Testis (tissue), 3 donors: ENCODE measurements around the gene ADARB1. TPM values are rescaled to one million over a fixed set of nuclear protein-coding genes. Genes with fewer than 3 reads are reported as not detected.

Source experiments
- DNase-seq: peaks from one replicate; pipeline ENCODE4 v3.0.0-alpha.2; 2019
- H3K27ac ChIP-seq, 2 donors: fragments of 200-600 bp; sonication (generic); one replicate each; pipeline ENCODE4 v1.5.1; 2019
- H3K27me3 ChIP-seq: fragments of 200-600 bp; sonication (generic); one replicate; pipeline ENCODE4 v1.5.1; 2019
- H3K36me3 ChIP-seq: fragments of 200-600 bp; sonication (generic); one replicate; pipeline ENCODE4 v1.5.1; 2017; ENCODE audit warnings: low read depth; ENCODE audit errors: missing control alignments
- H3K4me1 ChIP-seq: fragments of 200-600 bp; sonication (generic); one replicate; pipeline ENCODE4 v1.5.1; 2019
- H3K4me3 ChIP-seq, 2 donors: fragments of 200-600 bp; sonication (generic); one replicate each; pipeline ENCODE4 v1.5.1; 2017 to 2019
- H3K9me3 ChIP-seq: fragments of 200-600 bp; sonication (generic); one replicate; pipeline ENCODE4 v1.5.1; 2017
- POLR2A ChIP-seq: fragments of 450-650 bp; IDR thresholded peaks from one replicate; pipeline ENCODE4 v1.6.1; 2017; ENCODE audit warnings: antibody characterized with exemption, mild to moderate bottlenecking, moderate library complexity
- WGBS, 2 donors: methylation state at CpG; one replicate each; pipeline ENCODE4 v1.1.5; 2018; 5-methylcytosine and 5-hydroxymethylcytosine counted together
- intact Hi-C: fragments of 100-400 bp; cut with DNase I; formaldehyde crosslinking; loops from one replicate; pipeline ENCODE4 v1.15.1; 2023; ENCODE audit warnings: low total_unique reads
- polyA plus RNA-seq: library from polyadenylated mRNA; stranded (reverse); fragments of 350-450 nt; fragmentation: Illumina TruSeq; extraction: RNeasy Lipid Tissue Mini Kit (QIAGEN cat#74804); gene quantifications from one replicate; pipeline ENCODE4 v1.2.3, GENCODE V29; 2014; ENCODE audit warnings: low read depth, low replicate concordance; ENCODE audit not compliant: insufficient read depth
- total RNA-seq, 2 donors: library from RNA; depleted of rRNA; stranded (reverse); fragments of >200 nt; gene quantifications; one replicate each; pipeline ENCODE4 v1.2.3, GENCODE V29; 2016
- TF ChIP-seq, protein P1 (sequence below), 3 experiments: fragments of 450-650 bp in 2 of 3; fragments of 200-600 bp in 1 of 3; sonication (generic) in 1 of 3; IDR thresholded peaks; one replicate each; pipeline ENCODE4 v1.5.1; 2016 to 2019; ENCODE audit warnings: antibody characterized with exemption in 3 of 3, mild to moderate bottlenecking in 2 of 3, moderate library complexity in 1 of 3

Gene ADARB1
- total and polyA plus RNA-seq, 3 donors from 2014 or later = 17.6 to 23.0 (median 17.6) TPM

DNA sequence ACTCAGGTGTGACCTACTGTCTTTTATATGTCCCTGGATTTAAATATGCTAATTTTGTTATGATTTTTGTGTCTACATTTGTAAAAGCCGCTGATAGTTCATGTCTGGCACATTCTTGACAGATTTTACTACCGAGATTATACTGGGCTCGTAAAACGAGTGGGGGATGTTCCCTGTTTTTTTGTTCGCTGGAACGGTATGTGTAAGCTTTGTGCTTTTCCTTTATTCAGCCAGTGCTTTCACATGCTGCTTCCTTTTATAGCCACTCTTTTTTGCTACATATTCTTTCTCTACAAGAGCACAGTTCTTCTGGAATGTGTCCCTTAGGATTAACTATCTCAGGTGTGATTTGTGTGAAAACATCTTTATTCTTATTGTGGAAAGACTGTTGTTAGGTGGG, 46.6 kb downstream of the ADARB1 start:
- H3K9me3 ChIP-seq = no peaks in the 10 kb centered on the region
- DNase-seq = no peak
- peaks cover 2% of the 10 kb centered on the region for H3K4me1 ChIP-seq

DNA sequence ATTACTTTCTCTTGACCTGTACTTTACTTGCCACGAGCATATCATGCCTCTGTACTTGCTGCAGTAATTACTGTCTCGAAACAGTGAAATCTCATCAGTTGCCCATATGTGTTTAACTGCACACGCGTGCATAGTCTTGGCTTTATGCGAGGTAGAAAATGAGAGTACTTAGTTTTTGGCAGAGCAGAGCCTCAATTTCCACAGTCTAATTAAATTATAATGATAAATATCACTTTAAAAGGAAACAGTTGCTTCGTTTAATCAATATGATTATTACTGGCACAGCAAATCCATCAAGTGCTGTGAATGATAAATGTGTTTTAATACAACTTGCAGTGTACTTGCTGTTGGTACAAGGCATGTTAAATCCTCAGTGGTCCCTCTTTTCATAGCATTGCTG, 47.6 kb downstream of the ADARB1 start:
- no peak for DNase-seq
- H3K9me3 ChIP-seq = no peaks in the 10 kb centered on the region
- no peak overlapping the region for H3K4me3 ChIP-seq
- intact Hi-C loops = no loop called here
- TF ChIP-seq, protein P1, sequence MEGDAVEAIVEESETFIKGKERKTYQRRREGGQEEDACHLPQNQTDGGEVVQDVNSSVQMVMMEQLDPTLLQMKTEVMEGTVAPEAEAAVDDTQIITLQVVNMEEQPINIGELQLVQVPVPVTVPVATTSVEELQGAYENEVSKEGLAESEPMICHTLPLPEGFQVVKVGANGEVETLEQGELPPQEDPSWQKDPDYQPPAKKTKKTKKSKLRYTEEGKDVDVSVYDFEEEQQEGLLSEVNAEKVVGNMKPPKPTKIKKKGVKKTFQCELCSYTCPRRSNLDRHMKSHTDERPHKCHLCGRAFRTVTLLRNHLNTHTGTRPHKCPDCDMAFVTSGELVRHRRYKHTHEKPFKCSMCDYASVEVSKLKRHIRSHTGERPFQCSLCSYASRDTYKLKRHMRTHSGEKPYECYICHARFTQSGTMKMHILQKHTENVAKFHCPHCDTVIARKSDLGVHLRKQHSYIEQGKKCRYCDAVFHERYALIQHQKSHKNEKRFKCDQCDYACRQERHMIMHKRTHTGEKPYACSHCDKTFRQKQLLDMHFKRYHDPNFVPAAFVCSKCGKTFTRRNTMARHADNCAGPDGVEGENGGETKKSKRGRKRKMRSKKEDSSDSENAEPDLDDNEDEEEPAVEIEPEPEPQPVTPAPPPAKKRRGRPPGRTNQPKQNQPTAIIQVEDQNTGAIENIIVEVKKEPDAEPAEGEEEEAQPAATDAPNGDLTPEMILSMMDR (IDR thresholded peaks at IDR 0.05) = no peak
- no peak for TF ChIP-seq POLR2A
- H3K36me3 ChIP-seq = no peaks in the 10 kb centered on the region
- no peaks in the 10 kb centered on the region for H3K27me3 ChIP-seq
- WGBS, 2 donors = 87 to 95% methylated on average over 6 of the region's 6 CpGs
- peaks cover 3% of the 10 kb centered on the region for H3K4me1 ChIP-seq
- H3K27ac ChIP-seq = no peak overlapping the region

More for the DNA sequence above, 46.6 kb downstream of the ADARB1 start:
- H3K4me3 ChIP-seq = no peak overlapping the region
- H3K27me3 ChIP-seq = no peaks in the 10 kb centered on the region
- WGBS, 2 donors = 62 to 72% methylated on average over 6 of the region's 6 CpGs
- TF ChIP-seq POLR2A = no peak
- TF ChIP-seq, protein P1 (IDR thresholded peaks at IDR 0.05) = no peak
- intact Hi-C loops = no loop called here
- H3K27ac ChIP-seq = no peak overlapping the region
- H3K36me3 ChIP-seq = no peaks in the 10 kb centered on the region

DNA sequence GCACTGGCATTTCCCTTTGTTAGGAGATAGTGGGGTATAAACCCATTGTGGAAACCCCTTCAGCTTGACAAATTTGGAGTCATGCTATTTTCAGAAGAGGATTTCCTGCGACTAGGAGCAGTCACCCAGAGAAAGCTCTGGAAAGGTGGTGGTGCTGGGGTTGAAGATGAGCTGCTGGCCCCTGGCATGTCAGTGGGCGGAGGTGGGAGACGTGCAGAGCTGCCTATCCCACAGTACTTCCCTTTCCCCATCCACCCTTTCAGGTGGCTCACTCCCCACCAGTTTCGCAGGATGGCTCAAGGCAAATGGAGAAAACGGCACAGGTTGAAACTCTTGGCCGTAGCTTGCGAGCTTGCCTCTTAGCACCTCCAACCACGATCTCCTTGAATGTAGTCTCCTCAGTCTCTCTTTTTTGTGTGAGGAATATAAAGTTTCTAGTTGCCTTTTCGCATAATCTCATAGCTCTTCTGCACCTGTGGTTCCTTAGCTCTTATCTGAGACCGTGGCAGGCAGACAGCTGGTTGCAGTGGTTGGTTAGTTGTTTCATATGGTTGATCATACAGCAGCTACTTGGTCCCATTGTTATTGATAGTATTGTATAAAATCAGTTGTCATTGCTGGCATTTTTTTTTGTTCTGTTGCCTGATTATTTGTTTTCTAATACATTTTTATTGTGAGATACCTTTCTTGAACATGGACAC, 48.2 kb downstream of the ADARB1 start:
- H3K9me3 ChIP-seq = no peaks in the 10 kb centered on the region
- TF ChIP-seq, protein P1 (IDR thresholded peaks at IDR 0.05) = no peak
- no peak for TF ChIP-seq POLR2A
- H3K27me3 ChIP-seq = no peaks in the 10 kb centered on the region
- H3K27ac ChIP-seq = no peak overlapping the region
- 92 to 93% methylated on average over 10 of the region's 10 CpGs for WGBS, 2 donors
- DNase-seq = no peak
- intact Hi-C loops = no loop called here
- no peak overlapping the region for H3K4me3 ChIP-seq
- no peaks in the 10 kb centered on the region for H3K36me3 ChIP-seq
- H3K4me1 ChIP-seq = peaks cover 3% of the 10 kb centered on the region

DNA sequence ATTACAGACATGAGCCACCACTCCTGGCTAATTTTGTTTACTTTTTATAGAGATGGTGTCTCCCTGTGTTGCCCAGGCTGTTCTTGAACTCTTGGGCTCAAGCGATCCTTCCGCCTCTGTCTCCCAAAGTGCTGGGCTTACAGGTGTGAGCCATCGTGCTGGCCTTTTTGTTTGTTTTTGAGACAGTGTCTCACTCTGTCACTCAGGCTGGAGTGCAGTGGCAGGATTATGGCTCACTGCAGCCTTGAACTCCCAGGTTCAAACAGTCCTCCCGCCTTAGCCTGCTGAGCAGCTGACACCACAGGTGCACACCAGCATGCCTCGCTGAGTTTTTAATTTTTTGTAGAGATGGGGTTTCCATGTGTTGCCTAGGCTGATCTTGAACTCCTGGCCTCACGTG, 49.1 kb downstream of the ADARB1 start:
- Histone ChIP-seq H3K9me3 (no peaks in the 10 kb centered on the region), H3K27ac (no peak overlapping the region), H3K27me3 (no peaks in the 10 kb centered on the region), H3K36me3 (no peaks in the 10 kb centered on the region), H3K4me3 (no peak overlapping the region), H3K4me1 (peaks cover 3% of the 10 kb centered on the region)
- intact Hi-C loops = no loop called here
- TF ChIP-seq, protein P1 (IDR thresholded peaks at IDR 0.05) = no peak
- no peak for TF ChIP-seq POLR2A
- no peak for DNase-seq
- 86 to 94% methylated on average over 6 of the region's 6 CpGs for WGBS, 2 donors

DNA sequence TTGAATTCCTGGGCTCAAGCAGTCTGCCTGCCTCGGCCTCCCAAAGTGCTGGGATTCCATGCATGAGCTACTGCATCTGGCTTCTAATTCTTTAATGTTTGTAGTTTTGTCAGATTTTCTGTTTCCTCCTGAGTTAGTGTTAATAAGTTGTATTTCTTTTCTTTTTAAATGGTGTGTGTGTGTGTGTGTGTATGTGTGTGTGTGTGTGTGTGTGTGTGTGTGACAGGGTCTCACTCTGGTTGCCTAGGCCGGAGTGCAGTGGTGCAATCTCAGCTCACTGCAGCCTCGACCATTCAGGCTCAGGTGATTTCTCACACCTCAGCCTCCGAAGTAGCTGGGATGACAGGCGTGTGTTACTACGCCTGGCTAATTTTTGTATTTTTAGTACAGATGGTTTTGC, 50.2 kb downstream of the ADARB1 start:
- H3K4me1 ChIP-seq = peaks cover 7% of the 10 kb centered on the region
- no peak for TF ChIP-seq POLR2A
- TF ChIP-seq, protein P1 (IDR thresholded peaks at IDR 0.05) = no peak
- H3K9me3 ChIP-seq = no peaks in the 10 kb centered on the region
- intact Hi-C loops = no loop called here
- WGBS, 2 donors = 95 to 97% methylated on average over 6 of the region's 6 CpGs
- H3K36me3 ChIP-seq = no peaks in the 10 kb centered on the region
- H3K27me3 ChIP-seq = no peaks in the 10 kb centered on the region
- no peak overlapping the region for H3K27ac ChIP-seq
- H3K4me3 ChIP-seq = no peak overlapping the region
- no peak for DNase-seq
